ENCODE measurements around the gene RNF180.
"Not testable (repeated sequence)": the region's sequence is repeated elsewhere in the genome, so short reads cannot be mapped to it uniquely, and the experiment has no call there.

Gene RNF180

DNA sequence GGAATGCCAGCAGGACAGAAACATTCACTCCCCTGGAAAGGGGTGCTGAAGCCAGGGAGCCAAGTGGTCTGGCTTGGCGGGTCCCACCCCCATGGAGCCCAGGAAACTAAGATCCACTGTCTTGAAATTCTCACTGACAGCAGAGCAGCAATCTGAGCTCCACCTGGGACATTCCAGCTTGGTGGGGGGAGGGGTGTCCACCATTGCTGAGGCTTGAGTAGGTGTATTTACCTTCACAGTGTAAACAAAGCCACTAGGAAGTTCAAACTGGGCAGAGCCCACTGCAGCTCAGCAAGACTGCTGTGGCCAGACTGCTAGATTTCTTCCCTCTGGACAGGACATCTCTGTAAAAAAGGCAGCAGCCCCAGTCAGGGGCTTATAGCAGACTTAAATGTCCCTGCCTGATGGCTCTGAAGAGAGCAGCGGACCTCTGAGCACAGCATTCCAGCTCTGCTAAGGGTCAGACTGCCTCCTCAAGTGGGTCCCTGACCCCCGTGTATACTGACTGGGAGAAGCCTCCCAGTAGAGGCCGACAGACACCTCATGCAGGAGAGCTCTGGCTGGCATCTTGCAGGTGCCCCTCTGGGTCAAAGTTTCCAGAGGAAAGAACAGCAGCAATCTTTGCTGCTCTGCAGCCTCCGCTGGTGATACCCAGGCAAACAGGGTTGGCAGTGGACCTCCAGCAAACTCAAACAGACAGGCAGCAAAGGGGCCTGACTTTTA, 241.6 kb downstream of the RNF180 start:
- not testable (repeated sequence) for H3K27me3 ChIP-seq (ENCODE audit: insufficient read depth, low read depth); H3K27ac ChIP-seq; H2AFZ ChIP-seq (ENCODE audit: low read depth); H3K36me3 ChIP-seq (ENCODE audit: insufficient read depth); H3K9ac ChIP-seq; H3K4me3 ChIP-seq (IDR thresholded peaks at IDR 0.05; ENCODE audit: insufficient read depth, low read depth, low read length); H3K4me1 ChIP-seq (ENCODE audit: low read depth, poor library complexity, severe bottlenecking); H3K4me2 ChIP-seq; H3K79me2 ChIP-seq (ENCODE audit: insufficient read depth, low read depth); H4K20me1 ChIP-seq (ENCODE audit: insufficient read depth)

DNA sequence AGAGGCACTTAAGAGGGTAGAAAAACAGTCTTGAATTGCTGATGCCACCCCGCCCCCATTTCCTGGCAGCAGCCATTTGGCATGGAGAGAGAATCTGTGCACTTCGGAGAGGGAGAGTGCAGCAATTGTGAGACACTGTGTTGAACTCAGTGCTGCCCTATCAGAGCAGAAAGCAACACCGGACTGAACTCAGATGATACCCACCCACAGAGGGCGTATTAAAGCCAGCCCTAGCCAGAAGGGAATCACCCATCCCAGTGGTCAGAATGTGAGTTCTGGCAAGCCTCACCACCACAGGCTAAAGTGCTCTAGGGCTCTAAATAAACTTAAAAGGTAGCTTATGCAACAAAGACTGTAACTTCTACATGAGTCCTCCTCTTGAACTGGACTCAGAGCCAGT, 251.7 kb downstream of the RNF180 start:
- H3K27ac ChIP-seq = no peak overlapping the region
- TF ChIP-seq, protein P1, sequence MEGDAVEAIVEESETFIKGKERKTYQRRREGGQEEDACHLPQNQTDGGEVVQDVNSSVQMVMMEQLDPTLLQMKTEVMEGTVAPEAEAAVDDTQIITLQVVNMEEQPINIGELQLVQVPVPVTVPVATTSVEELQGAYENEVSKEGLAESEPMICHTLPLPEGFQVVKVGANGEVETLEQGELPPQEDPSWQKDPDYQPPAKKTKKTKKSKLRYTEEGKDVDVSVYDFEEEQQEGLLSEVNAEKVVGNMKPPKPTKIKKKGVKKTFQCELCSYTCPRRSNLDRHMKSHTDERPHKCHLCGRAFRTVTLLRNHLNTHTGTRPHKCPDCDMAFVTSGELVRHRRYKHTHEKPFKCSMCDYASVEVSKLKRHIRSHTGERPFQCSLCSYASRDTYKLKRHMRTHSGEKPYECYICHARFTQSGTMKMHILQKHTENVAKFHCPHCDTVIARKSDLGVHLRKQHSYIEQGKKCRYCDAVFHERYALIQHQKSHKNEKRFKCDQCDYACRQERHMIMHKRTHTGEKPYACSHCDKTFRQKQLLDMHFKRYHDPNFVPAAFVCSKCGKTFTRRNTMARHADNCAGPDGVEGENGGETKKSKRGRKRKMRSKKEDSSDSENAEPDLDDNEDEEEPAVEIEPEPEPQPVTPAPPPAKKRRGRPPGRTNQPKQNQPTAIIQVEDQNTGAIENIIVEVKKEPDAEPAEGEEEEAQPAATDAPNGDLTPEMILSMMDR (conservative IDR thresholded peaks at IDR 0.05; ENCODE audit: low read depth, low read length) = no peak
- no peaks in the 10 kb centered on the region for H3K27me3 ChIP-seq (ENCODE audit: insufficient read depth, low read depth)
- H3K4me3 ChIP-seq (IDR thresholded peaks at IDR 0.05; ENCODE audit: insufficient read depth, low read depth, low read length) = no peak overlapping the region
- no peaks in the 10 kb centered on the region for H4K20me1 ChIP-seq (ENCODE audit: insufficient read depth)
- no peaks in the 10 kb centered on the region for H3K79me2 ChIP-seq (ENCODE audit: insufficient read depth, low read depth)
- H3K4me2 ChIP-seq = no peak overlapping the region
- H3K36me3 ChIP-seq (ENCODE audit: insufficient read depth) = no peaks in the 10 kb centered on the region
- H3K9ac ChIP-seq = no peak overlapping the region
- H2AFZ ChIP-seq (ENCODE audit: low read depth) = no peak overlapping the region
- no peaks in the 10 kb centered on the region for H3K4me1 ChIP-seq (ENCODE audit: low read depth, poor library complexity, severe bottlenecking)

DNA sequence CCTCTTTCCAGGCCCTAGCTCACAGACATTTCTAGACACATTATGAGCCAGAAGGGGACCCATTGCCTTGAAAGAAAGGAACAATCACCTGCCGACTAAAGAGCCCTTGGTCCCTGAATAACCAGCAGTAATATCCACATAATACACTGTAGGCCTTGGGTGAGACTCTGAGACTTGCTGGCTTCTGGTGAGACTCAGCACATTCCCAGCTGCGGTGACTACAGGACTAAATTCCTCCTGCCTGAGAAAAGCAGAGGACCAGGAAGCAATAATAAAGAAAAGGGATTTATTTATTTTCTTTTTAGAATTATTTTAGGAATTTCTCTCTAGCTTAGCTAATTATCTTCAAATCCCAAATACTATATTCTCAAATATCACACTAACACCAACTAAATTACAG, 252.4 kb downstream of the RNF180 start:
- no peak overlapping the region for H3K4me3 ChIP-seq (IDR thresholded peaks at IDR 0.05; ENCODE audit: insufficient read depth, low read depth, low read length)
- H3K4me2 ChIP-seq = no peak overlapping the region
- no peaks in the 10 kb centered on the region for H4K20me1 ChIP-seq (ENCODE audit: insufficient read depth)
- H3K9ac ChIP-seq = no peak overlapping the region
- H3K4me1 ChIP-seq (ENCODE audit: low read depth, poor library complexity, severe bottlenecking) = no peaks in the 10 kb centered on the region
- no peaks in the 10 kb centered on the region for H3K36me3 ChIP-seq (ENCODE audit: insufficient read depth)
- H3K27me3 ChIP-seq (ENCODE audit: insufficient read depth, low read depth) = no peaks in the 10 kb centered on the region
- H2AFZ ChIP-seq (ENCODE audit: low read depth) = no peak overlapping the region
- H3K79me2 ChIP-seq (ENCODE audit: insufficient read depth, low read depth) = no peaks in the 10 kb centered on the region
- TF ChIP-seq, protein P1 (conservative IDR thresholded peaks at IDR 0.05; ENCODE audit: low read depth, low read length) = no peak
- no peak overlapping the region for H3K27ac ChIP-seq

Measured in KMS-11 (cell line).